Fibroblast of the aortic adventitia (primary cell): ENCODE data around the gene SKIL. TPM values are rescaled to one million over a fixed set of nuclear protein-coding genes. Genes with fewer than 3 reads are reported as not detected.

Source experiments
- DNase-seq: peaks from one replicate; pipeline ENCODE4 v3.0.0-alpha.2; 2010; ENCODE audit warnings: low read depth
- H3K4me3 ChIP-seq: 2 replicates; pipeline ENCODE4 v1.5.1; 2011; ENCODE audit warnings: low read depth, mild to moderate bottlenecking, control low read depth, low read length, moderate library complexity
- total RNA-seq: library from RNA; depleted of rRNA; stranded (reverse); fragments of >200 nt; gene quantifications from 2 replicates; pipeline ENCODE4 v1.2.3, GENCODE V29; 2012; ENCODE audit warnings: low replicate concordance
- TF ChIP-seq, protein P1 (sequence below): IDR thresholded peaks from 2 replicates; pipeline ENCODE4 v1.5.1; 2011; ENCODE audit warnings: mild to moderate bottlenecking, low read length, control low read depth, inconsistent platforms; ENCODE audit not compliant: insufficient read depth

The SKIL gene
- total RNA-seq, 1 donor: 60.7 TPM

DNA sequence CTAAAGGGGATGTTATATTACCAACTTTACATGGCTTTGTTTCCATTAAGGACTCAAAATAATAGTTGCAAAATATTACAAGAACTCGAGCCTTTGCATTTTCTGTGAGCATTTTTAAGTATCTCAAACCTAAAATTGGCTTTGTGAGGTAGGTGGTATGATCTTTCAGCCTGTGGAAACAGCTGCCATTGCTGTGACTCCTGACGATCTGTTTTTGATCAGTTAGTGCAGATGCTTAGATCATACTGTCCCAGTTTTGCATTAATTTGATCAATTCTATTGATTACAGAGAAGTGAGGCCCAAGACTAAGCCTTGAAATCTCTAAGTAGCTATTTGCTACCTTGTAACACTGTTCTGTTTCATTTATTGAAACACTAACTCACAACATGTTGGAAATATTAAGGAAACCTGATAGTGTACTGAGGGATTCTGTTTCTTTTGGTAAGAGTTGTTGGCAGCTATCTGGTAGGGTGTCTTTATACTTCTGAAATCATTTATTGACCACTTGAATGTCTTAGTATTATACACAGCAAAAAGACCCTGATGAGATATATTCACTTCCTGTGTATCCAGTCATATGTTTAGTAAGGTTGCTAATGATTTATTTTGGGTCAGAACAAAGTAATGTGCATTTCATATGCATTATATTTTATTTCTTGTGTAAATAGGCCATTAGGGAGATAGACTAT lies 14.8 kb downstream of the SKIL start:
- TF ChIP-seq, protein P1, sequence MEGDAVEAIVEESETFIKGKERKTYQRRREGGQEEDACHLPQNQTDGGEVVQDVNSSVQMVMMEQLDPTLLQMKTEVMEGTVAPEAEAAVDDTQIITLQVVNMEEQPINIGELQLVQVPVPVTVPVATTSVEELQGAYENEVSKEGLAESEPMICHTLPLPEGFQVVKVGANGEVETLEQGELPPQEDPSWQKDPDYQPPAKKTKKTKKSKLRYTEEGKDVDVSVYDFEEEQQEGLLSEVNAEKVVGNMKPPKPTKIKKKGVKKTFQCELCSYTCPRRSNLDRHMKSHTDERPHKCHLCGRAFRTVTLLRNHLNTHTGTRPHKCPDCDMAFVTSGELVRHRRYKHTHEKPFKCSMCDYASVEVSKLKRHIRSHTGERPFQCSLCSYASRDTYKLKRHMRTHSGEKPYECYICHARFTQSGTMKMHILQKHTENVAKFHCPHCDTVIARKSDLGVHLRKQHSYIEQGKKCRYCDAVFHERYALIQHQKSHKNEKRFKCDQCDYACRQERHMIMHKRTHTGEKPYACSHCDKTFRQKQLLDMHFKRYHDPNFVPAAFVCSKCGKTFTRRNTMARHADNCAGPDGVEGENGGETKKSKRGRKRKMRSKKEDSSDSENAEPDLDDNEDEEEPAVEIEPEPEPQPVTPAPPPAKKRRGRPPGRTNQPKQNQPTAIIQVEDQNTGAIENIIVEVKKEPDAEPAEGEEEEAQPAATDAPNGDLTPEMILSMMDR: no peak
- H3K4me3 ChIP-seq: no peak overlapping the region
- DNase-seq: no peak

DNA sequence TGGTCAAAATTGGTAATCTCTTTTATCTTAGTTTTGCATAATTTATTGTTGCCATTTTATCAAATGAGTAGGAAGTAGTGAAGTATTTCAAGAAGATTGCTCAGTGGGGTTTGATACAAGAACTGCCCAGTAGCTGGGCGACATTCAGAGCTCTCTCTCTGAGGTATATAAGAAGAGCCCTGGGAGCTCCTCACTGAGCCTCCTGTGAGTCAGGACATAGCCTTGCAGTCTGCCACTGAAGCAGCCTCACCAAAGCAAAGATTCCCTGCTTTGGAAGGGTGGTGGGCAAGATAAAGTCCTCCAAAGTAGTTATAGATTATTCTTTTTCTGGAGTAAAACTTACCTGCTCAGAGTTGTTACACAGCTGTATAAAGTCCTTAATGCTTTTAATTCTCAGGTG lies 26.1 kb downstream of the SKIL start:
- peak; percentile 42 for DNase-seq
- TF ChIP-seq, protein P1: no peak
- no peak overlapping the region for H3K4me3 ChIP-seq

DNA sequence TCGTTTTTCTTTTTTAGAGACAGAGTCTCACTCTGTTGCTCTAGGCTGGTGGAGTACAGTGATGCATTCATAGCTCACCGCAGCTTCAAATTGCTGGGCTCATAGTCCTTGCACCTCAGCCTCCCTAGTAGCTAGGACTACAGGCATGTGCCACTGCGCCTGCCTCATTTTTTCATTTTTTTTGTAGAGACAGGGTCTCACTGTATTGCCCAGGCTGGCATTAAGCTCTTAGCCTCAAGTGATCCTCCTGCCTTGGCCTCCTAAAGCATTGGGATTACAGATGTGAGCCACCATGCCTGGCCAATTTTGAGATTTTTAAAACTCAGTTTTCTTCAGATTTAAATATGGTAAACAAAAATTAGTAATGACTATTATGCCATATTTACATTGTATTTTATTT lies 29.0 kb downstream of the SKIL start:
- TF ChIP-seq, protein P1: no peak
- DNase-seq: no peak
- no peak overlapping the region for H3K4me3 ChIP-seq

DNA sequence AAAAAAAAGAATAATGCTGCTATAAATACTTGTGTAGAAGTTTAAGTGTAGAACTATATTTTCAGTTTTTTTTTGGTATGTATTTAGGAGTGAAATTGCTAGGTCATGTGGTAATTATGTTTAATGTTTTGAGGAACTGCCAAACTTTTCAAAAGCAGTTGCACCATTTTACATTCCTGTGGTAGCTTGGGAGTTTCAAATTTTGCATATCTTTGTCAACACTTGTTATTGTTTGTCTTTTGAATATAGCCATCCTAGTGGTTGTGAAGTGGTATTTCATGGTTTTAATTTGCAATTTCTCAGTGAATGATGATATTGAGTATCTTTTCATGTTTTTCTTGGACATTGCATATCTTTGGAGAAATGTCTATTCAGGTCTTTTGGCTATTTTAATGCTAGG lies 30.4 kb downstream of the SKIL start:
- DNase-seq: peak; percentile 45
- TF ChIP-seq, protein P1: peak; percentile 31
- no peak overlapping the region for H3K4me3 ChIP-seq

DNA sequence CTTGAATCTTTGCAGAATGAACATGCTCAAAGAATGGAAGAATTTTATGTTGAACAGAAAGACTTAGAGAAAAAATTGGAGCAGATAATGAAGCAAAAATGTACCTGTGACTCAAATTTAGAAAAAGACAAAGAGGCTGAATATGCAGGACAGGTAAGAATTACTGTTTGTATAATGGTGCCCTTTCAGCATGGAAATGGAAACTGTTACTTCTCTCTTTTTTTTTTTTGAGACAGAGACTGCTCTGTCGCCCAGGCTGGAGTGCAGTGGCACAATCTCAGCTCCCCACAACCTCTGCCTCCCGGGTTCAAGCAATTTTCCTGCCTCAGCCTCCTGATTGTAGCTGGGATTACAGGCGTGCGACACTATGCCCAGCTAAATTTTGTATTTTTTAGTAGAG lies 33.6 kb downstream of the SKIL start:
- no peak overlapping the region for H3K4me3 ChIP-seq
- TF ChIP-seq, protein P1: no peak
- no peak for DNase-seq

DNA sequence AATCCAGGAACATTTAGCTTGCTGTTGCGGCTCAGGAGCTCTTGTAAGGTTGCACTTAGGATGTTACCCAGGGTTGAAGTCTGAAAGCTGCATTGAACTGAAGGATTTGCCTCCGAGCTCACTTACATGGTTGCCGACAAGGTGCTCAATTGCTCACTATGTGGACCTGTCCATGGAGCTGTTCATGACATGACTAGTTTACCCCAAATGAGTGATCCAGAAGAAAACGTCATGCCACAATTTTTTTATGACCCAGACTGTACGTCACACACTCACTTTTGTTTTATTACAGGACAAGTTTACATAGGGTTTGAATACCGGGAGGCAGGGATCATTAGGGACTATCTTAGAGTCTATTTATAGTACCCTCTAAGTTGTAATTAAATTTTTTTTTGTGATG lies 40.2 kb downstream of the SKIL start:
- TF ChIP-seq, protein P1: no peak
- no peak overlapping the region for H3K4me3 ChIP-seq
- no peak for DNase-seq

DNA sequence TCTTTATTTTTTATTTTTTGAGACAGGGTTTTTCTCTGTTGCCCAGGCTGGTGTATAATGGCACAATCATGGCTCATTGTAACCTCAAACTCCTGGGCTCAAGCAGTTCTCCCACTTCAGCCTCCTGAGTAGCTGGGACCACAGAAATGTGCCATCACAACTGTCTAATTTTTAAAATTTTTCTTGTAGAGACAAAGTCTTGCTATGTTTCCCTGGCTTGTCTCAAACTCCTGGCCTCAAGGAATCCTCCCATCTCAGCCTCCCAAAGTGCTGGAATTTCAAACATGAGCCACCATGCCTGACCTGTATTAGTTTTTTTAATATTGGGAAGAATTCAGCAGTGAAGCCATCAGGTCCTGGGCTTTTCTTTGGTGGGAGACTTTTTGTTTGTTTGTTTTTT lies 47.6 kb downstream of the SKIL start:
- no peak for DNase-seq
- TF ChIP-seq, protein P1: no peak
- no peak overlapping the region for H3K4me3 ChIP-seq
